ENCODE measurements around the gene PAPPA2.
A peak's percentile ranks its signal among the peaks of the same experiment; 100 is the strongest.

PAPPA2 gene

DNA sequence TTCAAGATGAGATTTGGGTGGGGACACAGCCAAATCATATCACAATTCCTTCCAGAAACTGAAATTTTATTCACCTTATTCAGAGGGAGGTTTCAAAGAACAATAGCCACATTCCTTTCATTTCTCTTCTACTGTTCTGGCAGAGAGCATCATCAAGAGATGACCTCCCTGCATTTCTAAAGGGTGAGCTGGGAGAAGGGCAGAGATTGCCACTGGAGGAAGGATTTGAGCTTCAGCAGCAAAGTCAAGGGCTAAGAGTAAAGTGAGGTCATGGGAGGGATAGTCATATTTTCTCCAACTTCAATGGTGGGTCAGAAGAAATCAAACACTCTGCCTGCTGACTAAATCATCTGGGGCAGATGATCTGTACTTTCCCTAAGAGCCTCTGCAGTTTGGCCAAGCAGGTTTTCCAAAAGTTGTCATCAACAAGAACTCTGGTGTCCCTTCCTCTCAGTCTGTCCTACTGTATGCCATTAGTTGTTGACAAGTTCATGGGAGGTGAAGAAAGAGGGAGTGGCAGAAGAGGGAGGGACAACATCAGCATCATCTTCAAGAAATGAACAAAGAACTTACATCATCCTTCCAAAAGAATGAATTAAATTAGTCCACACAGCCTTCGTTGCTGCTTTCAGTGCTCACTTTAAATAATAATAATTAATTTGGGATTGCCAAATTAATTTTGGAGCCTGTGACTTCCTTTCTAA is 403.2 kb downstream of the PAPPA2 start:
- no peak for DNase-seq

DNA sequence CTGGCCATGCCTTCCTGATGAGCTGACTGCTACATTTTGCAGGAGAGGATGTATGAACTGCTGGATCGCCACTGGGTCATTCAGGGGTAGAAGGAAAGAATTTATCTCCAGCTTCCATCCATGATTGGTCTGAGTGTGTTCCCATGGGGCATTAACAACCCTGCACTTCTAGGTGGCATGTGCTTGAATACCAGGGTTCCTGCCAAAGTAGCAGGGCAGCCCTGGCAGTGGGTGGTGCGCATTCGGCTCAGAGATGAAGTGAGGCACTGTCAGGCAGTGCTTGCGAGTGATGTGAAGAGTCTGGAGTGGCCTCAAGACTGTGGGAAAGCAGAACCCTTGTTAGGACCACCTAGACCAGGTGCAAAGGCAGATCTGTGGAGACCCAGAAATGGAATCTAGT is 406.6 kb downstream of the PAPPA2 start:
- DNase-seq: no peak

DNA sequence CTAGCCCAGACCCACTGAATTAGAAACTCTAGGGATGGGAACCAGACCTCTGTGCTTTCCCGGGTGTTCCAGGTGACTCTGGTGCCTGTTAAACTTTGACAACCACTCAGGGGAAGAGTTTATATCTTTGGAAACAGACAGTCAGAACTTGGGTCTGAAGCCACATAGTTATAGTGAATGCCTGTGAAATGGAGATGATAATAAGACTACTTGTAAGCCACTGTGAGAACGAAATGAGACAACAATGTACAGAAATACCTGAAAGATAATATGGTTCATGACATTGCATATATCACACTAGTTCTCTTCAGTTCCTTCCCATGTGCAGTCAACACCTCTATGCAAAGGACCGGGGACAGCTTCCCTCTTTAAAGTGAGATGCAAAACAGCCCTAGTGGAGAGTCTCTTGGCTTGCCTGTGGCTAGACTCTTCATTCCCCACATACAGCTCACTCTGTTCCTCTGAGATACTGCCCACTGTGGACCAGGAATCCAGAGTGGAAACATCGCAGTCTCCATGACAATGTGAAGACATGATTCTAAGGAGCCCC is 414.1 kb downstream of the PAPPA2 start:
- DNase-seq: no peak

DNA sequence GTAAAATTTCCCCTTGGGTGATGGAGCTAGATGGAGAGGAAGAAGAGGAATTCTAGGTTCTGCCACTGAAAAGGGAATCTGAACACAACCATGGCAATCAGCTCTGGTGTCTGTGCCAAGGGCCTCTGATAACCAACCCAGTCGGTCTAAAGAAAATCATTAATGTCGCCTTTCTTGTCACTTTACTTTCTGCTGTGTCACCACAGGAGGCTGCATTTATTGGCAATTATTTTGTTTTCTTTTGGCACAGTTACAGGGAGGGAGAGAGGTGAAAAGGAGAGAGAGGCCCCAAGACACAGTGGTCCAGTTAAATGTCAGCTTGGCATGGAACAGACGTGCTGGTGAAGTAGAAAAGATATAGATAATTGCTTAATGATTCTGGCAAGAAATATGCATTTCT is 414.6 kb downstream of the PAPPA2 start:
- DNase-seq: no peak

GRCh38 chr1:176878750-176879536 is 416.0 kb downstream of the PAPPA2 start:
- DNase-seq: no peak

DNA sequence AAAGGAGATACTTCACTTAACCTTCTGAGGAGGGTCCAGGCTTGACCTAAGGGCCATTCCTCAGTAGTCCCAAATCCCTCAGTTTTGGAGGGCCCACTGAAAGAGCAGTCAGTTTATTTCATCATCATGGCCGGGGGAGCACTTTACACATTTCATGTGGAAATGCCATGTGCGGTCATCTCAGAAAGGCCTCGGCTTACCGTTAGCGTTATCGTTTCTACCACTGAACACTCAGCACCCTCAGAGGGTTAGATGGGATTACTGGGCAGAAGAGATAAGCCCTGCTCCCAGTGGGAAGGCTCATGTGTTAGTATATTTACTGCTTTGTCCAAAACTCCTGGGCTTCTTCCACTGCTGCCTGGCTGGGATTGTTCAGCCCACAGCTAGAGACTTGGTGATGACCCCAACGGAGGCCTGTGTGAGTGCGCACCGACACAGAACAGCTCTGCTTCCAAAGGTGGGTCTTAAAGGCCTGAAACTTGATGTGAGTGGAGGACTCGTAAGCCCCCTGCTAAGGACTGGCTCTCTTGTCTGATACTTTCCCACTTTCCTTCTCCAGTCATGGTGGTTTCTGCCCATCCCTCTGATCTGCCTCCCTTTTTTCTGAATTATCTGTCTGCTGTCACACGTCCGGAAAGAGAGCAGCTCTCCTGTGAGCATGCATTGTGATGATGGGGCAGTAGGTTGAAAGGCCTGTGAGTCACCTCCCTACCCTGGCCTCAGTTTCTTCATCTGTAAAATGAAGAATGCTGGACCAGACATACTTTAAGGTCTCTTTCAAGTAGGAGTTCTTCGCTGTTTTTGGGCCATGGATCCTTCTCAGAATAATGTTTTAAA is 417.0 kb downstream of the PAPPA2 start:
- DNase-seq: no peak

- peak; percentile 73 for DNase-seq
Measured at GRCh38 chr1:176880955-176881595, 418.1 kb downstream of the PAPPA2 start.

GRCh38 chr1:176884286-176884685 is 421.3 kb downstream of the PAPPA2 start:
- no peak for DNase-seq

GRCh38 chr1:176884911-176885310 is 421.9 kb downstream of the PAPPA2 start:
- DNase-seq: no peak

- no peak for DNase-seq
Measured at GRCh38 chr1:176885341-176885740, 422.4 kb downstream of the PAPPA2 start.

DNA sequence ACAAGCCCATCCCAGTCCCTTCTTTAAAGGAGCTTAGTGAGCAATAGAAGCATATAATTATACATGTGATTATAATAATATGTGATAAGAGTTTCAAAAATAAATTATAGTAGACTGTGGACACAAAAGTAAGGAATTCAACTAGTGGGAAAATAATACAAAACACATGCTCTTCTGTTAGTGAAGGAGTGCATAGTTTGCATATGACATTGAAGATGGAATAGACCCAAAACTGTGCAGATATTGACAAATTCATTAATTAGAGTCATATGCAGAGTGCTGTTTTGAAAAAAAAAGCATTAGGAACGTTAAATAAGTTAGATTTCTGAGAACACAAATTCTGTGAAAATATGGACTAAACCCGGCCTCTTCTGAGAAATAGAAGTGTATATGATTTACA is 422.8 kb downstream of the PAPPA2 start:
- no peak for DNase-seq

DNA sequence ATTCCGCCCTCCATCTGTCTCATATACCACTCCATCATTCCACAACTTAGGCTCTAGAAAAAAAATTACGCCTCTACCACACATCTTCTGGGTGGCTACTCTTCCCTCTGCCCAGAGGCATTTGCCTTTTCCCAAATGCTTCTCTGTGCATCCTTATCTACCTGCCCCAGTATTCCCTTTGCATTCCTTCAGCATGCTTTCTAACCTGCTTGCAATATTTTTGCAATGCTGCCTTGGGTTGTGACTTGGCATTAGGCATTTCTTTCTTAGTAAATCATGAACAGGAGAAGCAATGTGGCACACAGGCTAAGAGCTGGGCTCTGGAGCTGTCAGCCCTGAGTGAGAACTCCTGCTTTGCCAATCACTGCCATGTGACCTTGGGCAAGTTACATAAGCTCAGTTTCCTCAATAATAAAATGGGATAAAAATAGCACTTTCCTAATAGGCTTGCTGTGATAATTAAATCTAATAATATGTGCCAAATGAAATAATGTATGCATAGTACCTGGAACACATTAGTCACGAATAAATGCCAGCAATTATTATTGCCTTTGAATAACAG is 425.6 kb downstream of the PAPPA2 start:
- no peak for DNase-seq

DNA sequence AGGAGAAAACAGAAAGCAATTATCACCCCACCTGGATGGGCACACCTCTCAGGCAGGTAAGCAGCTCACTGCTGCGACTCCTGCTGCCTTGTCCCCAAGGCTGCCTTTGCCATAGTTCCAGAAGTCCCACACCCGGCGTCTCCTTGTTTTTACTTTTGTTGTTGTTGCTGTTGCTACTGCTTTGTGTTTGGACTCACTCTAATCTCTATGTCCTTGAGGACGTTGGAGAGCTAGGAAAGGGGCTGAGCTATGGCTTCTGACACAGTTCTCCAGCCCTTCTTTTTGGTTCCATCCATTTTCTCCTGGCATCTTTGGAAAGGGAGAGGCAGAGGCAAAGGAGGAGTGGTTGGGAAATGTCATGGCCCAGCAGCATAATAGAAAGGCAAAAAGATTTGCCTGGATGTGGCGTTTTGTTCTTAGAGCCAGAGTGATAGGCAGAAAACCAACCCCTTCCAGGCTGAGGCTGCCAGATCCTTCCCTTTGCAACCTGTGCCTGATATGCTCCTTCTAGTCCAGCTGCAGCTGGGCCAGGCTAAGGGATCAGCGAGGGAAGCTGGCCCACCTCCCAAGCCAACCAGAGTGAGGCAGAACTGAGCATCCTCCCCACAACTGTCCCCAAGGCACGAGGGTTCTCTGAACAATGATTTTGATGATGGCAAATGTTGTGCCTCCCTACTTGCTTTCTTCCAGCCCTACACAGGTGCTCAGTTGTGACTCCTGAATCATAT is 430.8 kb downstream of the PAPPA2 start:
- no peak for DNase-seq

DNA sequence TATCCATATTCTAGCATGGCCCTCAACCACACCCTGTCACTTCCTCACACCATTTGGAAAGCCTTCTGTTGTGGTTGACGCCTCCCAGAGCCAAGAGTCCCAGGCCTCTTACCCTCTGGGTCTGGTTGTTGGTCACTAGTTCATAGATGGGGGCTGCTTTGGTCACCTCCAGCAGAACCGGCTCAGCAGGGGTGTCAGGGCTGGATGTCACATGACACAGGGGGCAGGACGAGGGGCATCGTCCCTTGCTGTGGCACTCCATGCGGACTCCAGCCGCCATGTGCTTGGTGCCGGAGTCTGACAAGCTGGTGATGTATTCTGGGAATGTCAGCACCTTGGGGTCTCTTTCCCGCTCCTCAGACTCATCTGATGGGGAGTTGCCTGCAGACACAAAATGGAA is 431.5 kb downstream of the PAPPA2 start:
- no peak for DNase-seq

Measured in NCI-H1105 (cell line).